ENCODE measurements around the gene POLL.

- no peak for TF ChIP-seq CTCF (IDR thresholded peaks at IDR 0.05)
- no peak for TF ChIP-seq POLR2A (IDR thresholded peaks at IDR 0.05)
Measured at GRCh38 chr10:101585841-101586240, 2.2 kb downstream of the POLL start.

All from testis (tissue), 2 donors.